ENCODE data around the gene EFNA2.

The EFNA2 gene

GRCh38 chr19:1287354-1288225 is 1.9 kb downstream of the EFNA2 start:
- TF ChIP-seq, protein P1, sequence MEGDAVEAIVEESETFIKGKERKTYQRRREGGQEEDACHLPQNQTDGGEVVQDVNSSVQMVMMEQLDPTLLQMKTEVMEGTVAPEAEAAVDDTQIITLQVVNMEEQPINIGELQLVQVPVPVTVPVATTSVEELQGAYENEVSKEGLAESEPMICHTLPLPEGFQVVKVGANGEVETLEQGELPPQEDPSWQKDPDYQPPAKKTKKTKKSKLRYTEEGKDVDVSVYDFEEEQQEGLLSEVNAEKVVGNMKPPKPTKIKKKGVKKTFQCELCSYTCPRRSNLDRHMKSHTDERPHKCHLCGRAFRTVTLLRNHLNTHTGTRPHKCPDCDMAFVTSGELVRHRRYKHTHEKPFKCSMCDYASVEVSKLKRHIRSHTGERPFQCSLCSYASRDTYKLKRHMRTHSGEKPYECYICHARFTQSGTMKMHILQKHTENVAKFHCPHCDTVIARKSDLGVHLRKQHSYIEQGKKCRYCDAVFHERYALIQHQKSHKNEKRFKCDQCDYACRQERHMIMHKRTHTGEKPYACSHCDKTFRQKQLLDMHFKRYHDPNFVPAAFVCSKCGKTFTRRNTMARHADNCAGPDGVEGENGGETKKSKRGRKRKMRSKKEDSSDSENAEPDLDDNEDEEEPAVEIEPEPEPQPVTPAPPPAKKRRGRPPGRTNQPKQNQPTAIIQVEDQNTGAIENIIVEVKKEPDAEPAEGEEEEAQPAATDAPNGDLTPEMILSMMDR (IDR thresholded peaks at IDR 0.05; ENCODE audit: extremely low read depth, missing control alignments) = no peak

GRCh38 chr19:1288226-1288612 is 2.5 kb downstream of the EFNA2 start:
- TF ChIP-seq, protein P1 (IDR thresholded peaks at IDR 0.05; ENCODE audit: extremely low read depth, missing control alignments) = no peak
- peak; percentile 45 for DNase-seq (ENCODE audit: low spot score)

More at GRCh38 chr19:1287354-1288225, 1.9 kb downstream of the EFNA2 start:
- peak; percentile 60 for DNase-seq (ENCODE audit: low spot score)

DNA sequence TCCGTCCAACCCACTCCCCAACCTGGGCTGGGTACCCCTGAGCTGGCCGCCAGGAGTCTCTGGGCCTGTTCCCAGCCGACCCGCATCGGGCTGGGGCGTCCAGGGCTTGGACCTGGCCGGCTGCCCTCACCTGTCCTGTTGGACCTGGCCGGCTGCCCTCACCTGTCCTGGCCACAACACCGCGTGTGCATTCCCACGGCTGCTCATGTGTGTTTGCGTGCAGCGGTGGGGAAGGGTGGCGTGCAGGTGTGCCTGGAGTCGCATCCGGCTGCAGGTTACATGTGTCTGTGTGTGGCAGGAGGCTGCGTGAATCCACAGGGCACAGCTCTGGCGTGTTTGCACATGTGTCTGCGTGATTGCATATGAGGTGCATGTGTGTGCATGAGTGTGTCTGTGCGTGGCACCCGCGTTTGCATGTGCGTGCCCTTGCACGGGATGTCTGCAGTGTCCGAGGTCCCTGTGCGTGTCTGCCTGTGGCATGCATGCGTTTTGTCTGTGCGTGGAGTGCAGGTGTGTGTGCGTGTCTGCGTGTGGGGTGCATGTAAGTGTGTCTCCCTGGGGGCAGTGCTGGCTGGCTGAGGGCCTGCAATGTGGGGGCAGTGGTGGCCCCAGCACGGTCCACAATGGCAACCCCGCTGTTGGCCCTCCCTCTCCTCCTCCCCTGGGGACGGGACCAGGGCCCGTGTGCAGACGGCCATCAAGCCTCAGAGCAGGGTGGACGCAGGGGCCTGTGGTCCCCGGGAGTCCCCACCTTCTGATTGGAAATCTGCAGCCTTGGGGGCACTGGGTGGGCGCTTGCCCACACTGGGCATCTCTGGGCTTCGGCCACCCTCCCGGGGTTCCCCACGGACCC is 3.4 kb downstream of the EFNA2 start:
- TF ChIP-seq, protein P1 (IDR thresholded peaks at IDR 0.05; ENCODE audit: extremely low read depth, missing control alignments) = no peak

DNA sequence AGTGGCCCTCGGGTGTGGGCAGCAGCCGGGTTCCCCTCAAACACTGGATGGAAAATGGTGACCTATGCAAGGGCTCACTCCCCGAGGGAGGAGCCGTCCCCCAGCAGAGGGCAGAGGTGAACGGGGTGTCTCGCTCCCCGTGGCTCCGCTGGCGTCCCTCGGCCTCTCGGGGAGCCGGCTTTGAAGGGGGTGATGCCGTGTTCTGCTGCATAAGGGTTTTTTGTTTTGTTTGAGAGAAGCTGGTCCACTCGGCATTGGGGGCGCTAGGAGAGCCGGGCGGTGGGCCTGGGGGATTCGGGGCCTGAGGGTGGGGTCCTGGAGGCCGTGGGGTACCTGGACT is 4.0 kb downstream of the EFNA2 start:
- peak; percentile 42 for DNase-seq (ENCODE audit: low spot score)
- TF ChIP-seq, protein P1 (IDR thresholded peaks at IDR 0.05; ENCODE audit: extremely low read depth, missing control alignments) = no peak

More for the DNA sequence above, 3.4 kb downstream of the EFNA2 start:
- peak; percentile 41 for DNase-seq (ENCODE audit: low spot score)

DNA sequence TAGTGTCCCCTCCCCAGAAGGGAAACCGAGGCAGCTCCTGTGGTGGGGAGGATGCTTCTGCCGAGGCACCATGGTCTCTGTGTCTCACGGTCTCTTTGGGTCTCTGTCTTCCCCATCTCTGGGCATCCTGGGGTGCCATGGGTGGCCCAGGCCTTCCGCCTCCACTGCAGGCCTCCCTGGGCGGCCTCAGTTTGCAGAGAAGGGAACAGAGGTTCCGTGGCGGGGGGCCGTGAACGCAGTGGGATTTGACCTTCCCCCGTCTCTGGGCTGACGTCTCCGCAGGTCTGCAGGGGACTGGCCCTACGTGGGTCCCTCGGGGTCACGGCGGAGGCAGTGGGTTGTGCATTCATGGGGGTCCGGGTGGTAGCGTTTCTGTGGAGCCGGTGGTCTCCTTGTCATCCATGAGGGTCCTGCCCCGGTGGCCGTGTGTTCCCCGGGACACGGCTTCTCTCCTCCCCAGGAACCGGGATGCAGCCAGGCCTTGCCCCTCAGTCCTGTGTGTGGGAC is 4.6 kb downstream of the EFNA2 start:
- TF ChIP-seq, protein P1 (IDR thresholded peaks at IDR 0.05; ENCODE audit: extremely low read depth, missing control alignments) = no peak

DNA sequence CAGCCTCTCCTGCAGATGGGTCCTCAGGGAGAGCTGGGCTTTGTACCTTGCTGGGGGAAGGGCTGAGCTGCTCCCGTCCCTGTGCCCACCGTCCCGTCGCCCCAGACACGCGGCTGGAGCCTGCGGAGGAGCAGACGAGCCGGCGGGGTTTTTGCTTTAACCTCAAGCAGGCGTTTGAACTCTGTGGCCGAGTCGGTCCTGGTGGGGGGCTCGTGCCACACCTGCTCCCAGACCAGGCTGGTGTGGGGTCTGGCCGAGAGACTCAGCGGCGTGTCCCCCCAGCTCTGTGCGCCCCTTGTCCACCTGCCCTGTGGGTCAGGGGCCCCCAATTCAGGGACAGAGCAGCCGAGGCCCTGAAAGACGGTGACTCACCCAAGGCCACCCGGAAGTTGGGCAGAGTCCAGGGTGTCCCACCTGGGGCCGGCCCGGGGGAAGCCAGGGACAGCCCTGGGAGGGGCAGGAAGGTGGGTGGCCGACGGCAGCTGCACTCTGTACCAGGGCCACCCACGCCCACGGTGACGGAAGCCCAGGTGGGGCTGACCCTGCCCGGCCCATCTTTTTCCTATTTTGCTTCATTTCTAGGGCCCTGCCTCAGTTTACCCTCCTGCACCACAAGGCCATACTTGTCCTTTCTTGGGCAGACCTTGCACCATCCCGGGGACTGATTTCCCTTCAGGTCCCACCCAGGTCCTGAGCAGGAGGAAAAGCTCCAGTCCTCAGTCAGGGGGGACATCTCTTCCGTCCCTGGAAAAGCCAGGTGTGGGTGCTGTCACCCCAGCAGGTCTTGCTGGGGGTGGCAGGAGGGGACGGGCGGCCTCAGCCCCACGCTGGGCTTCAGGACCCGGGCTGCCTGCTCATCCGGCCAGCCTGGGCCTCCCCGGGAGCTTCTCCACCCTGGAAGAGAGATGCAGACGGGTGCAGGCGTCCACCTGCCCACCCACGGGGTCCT is 5.3 kb downstream of the EFNA2 start:
- TF ChIP-seq, protein P1 (IDR thresholded peaks at IDR 0.05; ENCODE audit: extremely low read depth, missing control alignments) = no peak
- DNase-seq (ENCODE audit: low spot score) = peak; percentile 41

More for the DNA sequence above, 4.6 kb downstream of the EFNA2 start:
- DNase-seq (ENCODE audit: low spot score) = peak; percentile 41
